ENCODE data around the gene COX19.

COX19 gene

GRCh38 chr7:978416-979091 is 3.2 kb upstream of the COX19 start:
- no peak overlapping the region for H3K9ac ChIP-seq (ENCODE audit: low read depth, low read length)
- H3K36me3 ChIP-seq (ENCODE audit: control insufficient read depth, insufficient read depth, low read length) = no peaks in the 10 kb centered on the region
- H3K4me3 ChIP-seq (ENCODE audit: low read depth, low read length) = no peak overlapping the region
- H3K4me1 ChIP-seq (ENCODE audit: control insufficient read depth, insufficient read depth, low read length) = no peaks in the 10 kb centered on the region
- H3K27me3 ChIP-seq (ENCODE audit: control insufficient read depth, insufficient read depth, low read length) = no peaks in the 10 kb centered on the region
- no peaks in the 10 kb centered on the region for H3K9me3 ChIP-seq (ENCODE audit: control insufficient read depth, insufficient read depth, low read length)

GRCh38 chr7:978049-978346 is 2.6 kb upstream of the COX19 start:
- peaks cover 2% of the 10 kb centered on the region for H3K36me3 ChIP-seq (ENCODE audit: control insufficient read depth, insufficient read depth, low read length)
- H3K4me1 ChIP-seq (ENCODE audit: control insufficient read depth, insufficient read depth, low read length) = no peaks in the 10 kb centered on the region
- H3K9ac ChIP-seq (ENCODE audit: low read depth, low read length) = no peak overlapping the region
- no peaks in the 10 kb centered on the region for H3K27me3 ChIP-seq (ENCODE audit: control insufficient read depth, insufficient read depth, low read length)
- H3K4me3 ChIP-seq (ENCODE audit: low read depth, low read length) = no peak overlapping the region
- H3K9me3 ChIP-seq (ENCODE audit: control insufficient read depth, insufficient read depth, low read length) = no peaks in the 10 kb centered on the region

- no peaks in the 10 kb centered on the region for H3K27me3 ChIP-seq (ENCODE audit: control insufficient read depth, insufficient read depth, low read length)
Observed at GRCh38 chr7:977326-978048, 2.1 kb upstream of the COX19 start.

GRCh38 chr7:976901-977325 is 1.6 kb upstream of the COX19 start:
- Histone ChIP-seq H3K4me3 (ENCODE audit: low read depth, low read length) (no peak overlapping the region), H3K4me1 (ENCODE audit: control insufficient read depth, insufficient read depth, low read length) (no peaks in the 10 kb centered on the region), H3K36me3 (ENCODE audit: control insufficient read depth, insufficient read depth, low read length) (peaks cover 7% of the 10 kb centered on the region), H3K9me3 (ENCODE audit: control insufficient read depth, insufficient read depth, low read length) (no peaks in the 10 kb centered on the region), H3K27me3 (ENCODE audit: control insufficient read depth, insufficient read depth, low read length) (no peaks in the 10 kb centered on the region), H3K9ac (ENCODE audit: low read depth, low read length) (no peak overlapping the region)

More at GRCh38 chr7:977326-978048, 2.1 kb upstream of the COX19 start:
- Histone ChIP-seq H3K4me3 (ENCODE audit: low read depth, low read length) (no peak overlapping the region), H3K9ac (ENCODE audit: low read depth, low read length) (no peak overlapping the region), H3K36me3 (ENCODE audit: control insufficient read depth, insufficient read depth, low read length) (peaks cover 2% of the 10 kb centered on the region), H3K4me1 (ENCODE audit: control insufficient read depth, insufficient read depth, low read length) (no peaks in the 10 kb centered on the region), H3K9me3 (ENCODE audit: control insufficient read depth, insufficient read depth, low read length) (no peaks in the 10 kb centered on the region)

- no peaks in the 10 kb centered on the region for H3K9me3 ChIP-seq (ENCODE audit: control insufficient read depth, insufficient read depth, low read length)
- peaks cover 9% of the 10 kb centered on the region for H3K36me3 ChIP-seq (ENCODE audit: control insufficient read depth, insufficient read depth, low read length)
- H3K9ac ChIP-seq (ENCODE audit: low read depth, low read length) = no peak overlapping the region
- no peaks in the 10 kb centered on the region for H3K4me1 ChIP-seq (ENCODE audit: control insufficient read depth, insufficient read depth, low read length)
- no peaks in the 10 kb centered on the region for H3K27me3 ChIP-seq (ENCODE audit: control insufficient read depth, insufficient read depth, low read length)
- H3K4me3 ChIP-seq (ENCODE audit: low read depth, low read length) = peak overlapping the region; percentile 62
Observed at GRCh38 chr7:975702-976473, 539 bp upstream of the COX19 start.

GRCh38 chr7:974172-974571 is 1.2 kb downstream of the COX19 start:
- H3K4me1 ChIP-seq (ENCODE audit: control insufficient read depth, insufficient read depth, low read length) = no peaks in the 10 kb centered on the region
- H3K9ac ChIP-seq (ENCODE audit: low read depth, low read length) = peak overlapping the region; percentile 81

GRCh38 chr7:973312-973711 is 2.0 kb downstream of the COX19 start:
- Histone ChIP-seq H3K4me1 (ENCODE audit: control insufficient read depth, insufficient read depth, low read length) (no peaks in the 10 kb centered on the region), H3K27me3 (ENCODE audit: control insufficient read depth, insufficient read depth, low read length) (no peaks in the 10 kb centered on the region), H3K9ac (ENCODE audit: low read depth, low read length) (no peak overlapping the region), H3K4me3 (ENCODE audit: low read depth, low read length) (no peak overlapping the region), H3K36me3 (ENCODE audit: control insufficient read depth, insufficient read depth, low read length) (peaks cover 19% of the 10 kb centered on the region), H3K9me3 (ENCODE audit: control insufficient read depth, insufficient read depth, low read length) (no peaks in the 10 kb centered on the region)

More at GRCh38 chr7:974172-974571, 1.2 kb downstream of the COX19 start:
- Histone ChIP-seq H3K4me3 (ENCODE audit: low read depth, low read length) (peak overlapping the region; percentile 86), H3K9me3 (ENCODE audit: control insufficient read depth, insufficient read depth, low read length) (no peaks in the 10 kb centered on the region), H3K36me3 (ENCODE audit: control insufficient read depth, insufficient read depth, low read length) (peaks cover 18% of the 10 kb centered on the region), H3K27me3 (ENCODE audit: control insufficient read depth, insufficient read depth, low read length) (no peaks in the 10 kb centered on the region)

- H3K4me1 ChIP-seq (ENCODE audit: control insufficient read depth, insufficient read depth, low read length) = no peaks in the 10 kb centered on the region
- H3K27me3 ChIP-seq (ENCODE audit: control insufficient read depth, insufficient read depth, low read length) = no peaks in the 10 kb centered on the region
- peaks cover 25% of the 10 kb centered on the region for H3K36me3 ChIP-seq (ENCODE audit: control insufficient read depth, insufficient read depth, low read length)
- H3K9ac ChIP-seq (ENCODE audit: low read depth, low read length) = no peak overlapping the region
- H3K9me3 ChIP-seq (ENCODE audit: control insufficient read depth, insufficient read depth, low read length) = no peaks in the 10 kb centered on the region
- H3K4me3 ChIP-seq (ENCODE audit: low read depth, low read length) = no peak overlapping the region
Observed at GRCh38 chr7:972676-973309, 2.6 kb downstream of the COX19 start.

GRCh38 chr7:972110-972509 is 3.2 kb downstream of the COX19 start:
- H3K36me3 ChIP-seq (ENCODE audit: control insufficient read depth, insufficient read depth, low read length) = peaks cover 27% of the 10 kb centered on the region
- no peak overlapping the region for H3K4me3 ChIP-seq (ENCODE audit: low read depth, low read length)
- no peak overlapping the region for H3K9ac ChIP-seq (ENCODE audit: low read depth, low read length)
- no peaks in the 10 kb centered on the region for H3K27me3 ChIP-seq (ENCODE audit: control insufficient read depth, insufficient read depth, low read length)
- H3K9me3 ChIP-seq (ENCODE audit: control insufficient read depth, insufficient read depth, low read length) = no peaks in the 10 kb centered on the region
- no peaks in the 10 kb centered on the region for H3K4me1 ChIP-seq (ENCODE audit: control insufficient read depth, insufficient read depth, low read length)

GRCh38 chr7:970744-971143 is 4.6 kb downstream of the COX19 start:
- Histone ChIP-seq H3K36me3 (ENCODE audit: control insufficient read depth, insufficient read depth, low read length) (peaks cover 29% of the 10 kb centered on the region), H3K9me3 (ENCODE audit: control insufficient read depth, insufficient read depth, low read length) (no peaks in the 10 kb centered on the region), H3K9ac (ENCODE audit: low read depth, low read length) (no peak overlapping the region), H3K4me3 (ENCODE audit: low read depth, low read length) (no peak overlapping the region), H3K27me3 (ENCODE audit: control insufficient read depth, insufficient read depth, low read length) (no peaks in the 10 kb centered on the region), H3K4me1 (ENCODE audit: control insufficient read depth, insufficient read depth, low read length) (no peaks in the 10 kb centered on the region)

GRCh38 chr7:969403-969802 is 5.9 kb downstream of the COX19 start:
- H3K4me3 ChIP-seq (ENCODE audit: low read depth, low read length) = no peak overlapping the region
- H3K9me3 ChIP-seq (ENCODE audit: control insufficient read depth, insufficient read depth, low read length) = no peaks in the 10 kb centered on the region
- H3K36me3 ChIP-seq (ENCODE audit: control insufficient read depth, insufficient read depth, low read length) = peaks cover 29% of the 10 kb centered on the region
- no peaks in the 10 kb centered on the region for H3K27me3 ChIP-seq (ENCODE audit: control insufficient read depth, insufficient read depth, low read length)
- no peak overlapping the region for H3K9ac ChIP-seq (ENCODE audit: low read depth, low read length)
- H3K4me1 ChIP-seq (ENCODE audit: control insufficient read depth, insufficient read depth, low read length) = peaks cover 5% of the 10 kb centered on the region
